Gastroesophageal sphincter (tissue), 3 donors: Measurements from ENCODE around the gene PYY.
"Not testable (repeated sequence)": the region's sequence is repeated elsewhere in the genome, so short reads cannot be mapped to it uniquely, and the experiment has no call there.

Experiments used
- EP300 ChIP-seq: sonication (generic); formaldehyde crosslinking; IDR thresholded peaks from one replicate; pipeline ENCODE4 v1.6.1; 2017; ENCODE audit warnings: antibody characterized with exemption, mild to moderate bottlenecking
- TF ChIP-seq, protein P1 (sequence below), 4 experiments: fragments of 200-600 bp in 2 of 4; fragments of 450-650 bp in 2 of 4; sonication (generic) in 1 of 4; IDR thresholded peaks; one replicate each; pipeline ENCODE4 v1.5.1; 2017 to 2019; ENCODE audit warnings: antibody characterized with exemption in 4 of 4, mild to moderate bottlenecking in 2 of 4, moderate library complexity in 2 of 4

DNA sequence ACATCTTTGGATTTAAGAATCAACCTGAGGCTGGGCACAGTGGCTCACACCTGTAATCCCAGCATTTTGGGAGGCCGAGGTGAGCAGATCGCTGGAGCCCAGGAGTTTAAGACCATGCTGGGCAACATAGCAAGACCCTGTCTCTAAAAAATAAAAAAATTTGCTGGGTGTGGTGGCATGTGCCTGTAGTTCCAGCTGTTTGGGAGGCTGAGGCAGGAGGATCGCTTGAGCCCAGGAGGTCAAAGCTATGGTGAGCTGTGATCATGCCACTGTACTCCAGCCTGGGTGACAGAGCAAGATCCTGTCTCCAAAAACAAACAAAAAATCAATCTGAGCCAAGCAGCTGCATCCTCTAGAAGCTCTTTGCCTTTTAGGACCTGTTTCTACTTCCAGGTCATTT is 14.3 kb downstream of the PYY start:
- TF ChIP-seq, protein P1, sequence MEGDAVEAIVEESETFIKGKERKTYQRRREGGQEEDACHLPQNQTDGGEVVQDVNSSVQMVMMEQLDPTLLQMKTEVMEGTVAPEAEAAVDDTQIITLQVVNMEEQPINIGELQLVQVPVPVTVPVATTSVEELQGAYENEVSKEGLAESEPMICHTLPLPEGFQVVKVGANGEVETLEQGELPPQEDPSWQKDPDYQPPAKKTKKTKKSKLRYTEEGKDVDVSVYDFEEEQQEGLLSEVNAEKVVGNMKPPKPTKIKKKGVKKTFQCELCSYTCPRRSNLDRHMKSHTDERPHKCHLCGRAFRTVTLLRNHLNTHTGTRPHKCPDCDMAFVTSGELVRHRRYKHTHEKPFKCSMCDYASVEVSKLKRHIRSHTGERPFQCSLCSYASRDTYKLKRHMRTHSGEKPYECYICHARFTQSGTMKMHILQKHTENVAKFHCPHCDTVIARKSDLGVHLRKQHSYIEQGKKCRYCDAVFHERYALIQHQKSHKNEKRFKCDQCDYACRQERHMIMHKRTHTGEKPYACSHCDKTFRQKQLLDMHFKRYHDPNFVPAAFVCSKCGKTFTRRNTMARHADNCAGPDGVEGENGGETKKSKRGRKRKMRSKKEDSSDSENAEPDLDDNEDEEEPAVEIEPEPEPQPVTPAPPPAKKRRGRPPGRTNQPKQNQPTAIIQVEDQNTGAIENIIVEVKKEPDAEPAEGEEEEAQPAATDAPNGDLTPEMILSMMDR (IDR thresholded peaks at IDR 0.05), result not testable (repeated sequence)
- TF ChIP-seq EP300, result not testable (repeated sequence)
